ENCODE data around the gene HLA-DPB1.
"Not testable (repeated sequence)": the region's sequence is repeated elsewhere in the genome, so short reads cannot be mapped to it uniquely, and the experiment has no call there.

The HLA-DPB1 gene

DNA sequence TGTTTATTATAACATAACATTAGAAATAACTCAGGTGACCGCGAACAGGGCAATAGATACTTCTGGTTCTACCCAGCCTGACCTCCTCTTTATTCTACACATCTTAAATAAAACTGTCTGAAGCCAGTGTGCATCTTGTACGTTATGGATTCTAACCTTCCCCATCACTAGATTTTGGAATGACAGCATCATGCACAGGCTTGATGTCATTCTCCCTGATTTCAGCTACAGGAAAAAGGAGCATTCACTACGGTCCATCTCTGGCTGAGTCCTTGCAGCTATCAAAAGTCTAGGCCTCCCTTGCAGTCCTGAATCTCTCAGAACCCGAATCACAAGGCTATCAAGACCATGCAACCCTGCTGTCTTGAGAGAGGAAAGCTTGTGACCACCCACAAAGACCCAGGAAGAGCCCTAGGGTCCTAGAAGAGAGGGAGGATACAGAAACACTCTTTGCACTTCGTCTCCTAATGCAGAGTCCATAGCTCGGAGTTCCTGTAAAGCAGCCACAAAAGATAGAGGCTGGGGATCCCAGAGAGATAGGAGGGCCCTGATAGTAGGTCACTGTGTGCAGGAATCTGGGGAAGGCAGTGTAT, 3.2 kb upstream of the HLA-DPB1 start:
- no peak for DNase-seq

DNA sequence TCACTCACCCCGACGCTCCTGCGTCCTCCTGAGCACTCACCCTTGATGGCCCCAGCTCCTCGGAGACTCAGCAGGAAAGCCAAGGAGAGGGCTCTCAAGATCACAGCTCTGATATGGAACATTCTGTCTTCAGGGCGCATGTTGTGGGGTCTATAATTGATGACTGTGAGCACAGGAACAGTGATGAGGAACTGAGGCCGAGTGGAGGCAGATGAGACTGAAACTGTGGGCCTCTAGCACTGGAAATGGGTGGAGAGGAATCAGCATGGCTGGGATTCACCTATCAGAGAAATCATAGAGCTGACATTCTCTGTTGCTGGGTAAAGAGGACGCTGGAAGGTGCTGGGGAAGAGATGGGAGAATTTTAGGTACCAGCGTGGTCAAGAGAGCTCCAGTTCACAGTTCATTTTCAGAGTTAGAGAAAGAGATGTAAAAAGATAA, 2.3 kb upstream of the HLA-DPB1 start, which contains the start of gene HLA-DPA1:
Gene HLA-DPA1, minus strand, starts transcription at position 219 of the 441 bp plus-strand sequence.
- no peak for DNase-seq

DNA sequence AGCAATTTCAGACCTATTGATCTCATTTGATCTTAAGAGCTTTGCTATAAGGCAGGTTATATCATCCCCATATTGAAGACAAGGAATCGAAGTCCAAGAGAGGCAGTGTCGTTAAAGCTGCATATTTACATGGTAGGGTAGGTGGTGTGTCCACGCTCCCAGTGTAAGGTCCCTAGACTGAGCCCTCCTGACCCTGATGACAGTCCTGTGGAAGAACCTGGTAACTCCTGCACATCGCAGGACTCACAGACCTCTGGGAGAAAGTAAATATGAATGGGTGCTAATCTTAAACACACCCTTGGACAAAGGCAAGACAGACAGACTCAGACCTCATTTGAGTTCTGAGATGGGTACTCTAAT, 602 bp upstream of the HLA-DPB1 start:
- no peak for DNase-seq

DNA sequence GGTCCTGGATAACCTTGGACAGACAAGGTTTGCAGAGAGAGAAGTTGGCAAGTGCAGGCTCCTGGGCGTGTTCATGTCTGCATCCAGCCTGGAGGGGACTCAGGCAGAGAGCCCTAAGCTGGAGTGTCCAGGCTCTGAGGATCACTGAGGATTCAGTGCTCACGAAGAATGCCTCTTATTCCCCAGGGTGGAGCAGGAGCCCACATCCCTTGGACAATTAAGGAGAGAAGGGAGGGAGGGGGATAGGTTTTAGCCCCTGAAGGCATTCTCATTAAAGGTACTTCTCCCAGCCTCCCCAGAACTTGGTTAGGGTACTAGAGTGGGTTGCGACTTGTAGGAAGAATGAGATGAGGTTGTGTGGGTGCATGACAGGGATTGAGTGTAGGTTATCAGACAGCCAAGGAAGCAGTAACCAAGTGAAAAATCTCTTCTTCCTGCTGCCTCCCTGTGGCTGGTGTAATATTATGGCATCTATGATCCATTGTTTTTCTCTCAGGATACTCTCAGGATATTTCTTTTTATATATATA, 680 bp downstream of the HLA-DPB1 start:
- no peak for DNase-seq

DNA sequence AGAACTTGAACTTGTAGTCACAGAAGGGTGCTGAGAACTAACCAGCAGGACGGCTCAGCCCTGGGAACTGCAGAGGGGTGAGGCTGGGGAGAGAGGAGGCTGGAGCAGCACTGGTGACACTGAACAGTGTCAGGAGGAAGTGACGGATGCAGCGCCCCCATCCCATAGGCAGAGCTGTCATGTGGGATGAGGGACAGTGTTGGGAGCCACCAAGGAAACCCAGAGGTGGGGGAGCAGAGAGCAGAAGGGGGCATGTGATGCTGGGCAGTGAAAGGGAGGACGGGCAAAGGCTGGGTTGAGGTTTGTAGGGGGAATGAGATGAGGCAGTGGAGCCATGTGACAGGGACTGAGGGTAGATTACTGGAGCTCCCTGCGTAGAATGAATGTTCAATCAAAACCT, 2.1 kb downstream of the HLA-DPB1 start:
- no peak for DNase-seq

DNA sequence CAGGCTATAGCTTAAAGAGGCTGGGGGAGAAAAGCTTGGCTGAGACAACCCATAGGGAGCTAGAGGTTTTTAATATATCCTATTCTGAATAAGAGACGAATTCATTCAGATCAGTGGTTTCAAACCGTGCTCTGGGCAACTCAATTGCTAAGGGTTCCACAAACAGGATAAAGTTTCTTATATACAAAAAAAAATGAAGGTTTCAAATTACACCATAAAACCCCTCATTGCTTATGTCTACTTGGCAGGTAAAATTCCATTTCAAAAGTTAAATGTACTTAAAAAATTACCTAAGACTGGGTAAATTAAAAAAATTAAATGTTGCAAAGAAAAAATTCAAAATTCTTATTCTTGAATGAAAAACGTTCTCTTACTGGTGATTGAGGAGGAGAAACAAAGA, 2.7 kb downstream of the HLA-DPB1 start:
- no peak for DNase-seq

DNA sequence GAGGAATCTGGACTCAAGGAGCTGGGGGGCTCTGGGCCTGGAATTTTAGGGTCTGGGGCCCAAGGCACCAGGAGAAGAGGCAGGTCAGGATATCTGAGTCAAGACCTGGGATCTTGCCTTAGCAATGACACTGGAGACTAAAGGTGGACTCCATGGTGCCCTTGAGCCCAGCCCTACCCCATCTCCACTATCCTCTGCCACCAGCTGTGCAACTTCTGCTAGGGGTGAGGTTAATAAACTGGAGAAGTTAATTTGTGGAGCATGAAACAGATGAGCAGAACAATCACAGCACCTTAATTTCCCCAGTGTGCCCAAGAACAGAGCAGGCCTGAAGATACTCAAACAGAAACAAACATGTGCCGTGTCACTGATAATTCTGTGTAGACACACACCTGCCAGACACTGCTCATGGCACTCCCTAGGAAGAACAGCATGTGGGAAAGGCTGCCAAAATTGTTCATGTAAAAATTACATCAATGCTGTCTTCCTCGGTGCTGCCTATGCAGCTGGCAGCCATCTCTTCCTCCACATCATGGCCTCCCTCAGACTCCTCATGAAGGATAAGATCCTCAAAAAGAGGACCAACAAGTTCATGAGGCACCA, 3.2 kb downstream of the HLA-DPB1 start:
- DNase-seq, result no peak

DNA sequence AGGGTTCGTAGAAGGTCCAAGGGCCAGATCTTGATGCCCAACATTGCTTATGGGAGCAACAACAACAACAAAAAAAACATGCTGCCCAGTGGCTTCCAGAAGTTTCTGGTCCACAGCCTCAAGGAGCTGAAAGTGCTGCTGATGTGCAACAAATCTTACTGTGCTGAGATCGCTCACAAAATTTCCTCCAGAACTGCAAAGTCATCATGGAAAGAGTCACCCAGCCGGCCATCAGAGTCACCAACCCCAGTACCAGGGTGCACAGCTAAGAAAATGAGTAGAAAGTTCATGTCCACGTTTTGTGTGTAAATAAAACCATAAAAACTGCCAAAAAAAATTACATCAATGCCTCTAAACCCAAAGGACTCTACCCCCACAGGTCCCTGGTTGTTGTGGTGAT, 3.8 kb downstream of the HLA-DPB1 start:
- no peak for DNase-seq

DNA sequence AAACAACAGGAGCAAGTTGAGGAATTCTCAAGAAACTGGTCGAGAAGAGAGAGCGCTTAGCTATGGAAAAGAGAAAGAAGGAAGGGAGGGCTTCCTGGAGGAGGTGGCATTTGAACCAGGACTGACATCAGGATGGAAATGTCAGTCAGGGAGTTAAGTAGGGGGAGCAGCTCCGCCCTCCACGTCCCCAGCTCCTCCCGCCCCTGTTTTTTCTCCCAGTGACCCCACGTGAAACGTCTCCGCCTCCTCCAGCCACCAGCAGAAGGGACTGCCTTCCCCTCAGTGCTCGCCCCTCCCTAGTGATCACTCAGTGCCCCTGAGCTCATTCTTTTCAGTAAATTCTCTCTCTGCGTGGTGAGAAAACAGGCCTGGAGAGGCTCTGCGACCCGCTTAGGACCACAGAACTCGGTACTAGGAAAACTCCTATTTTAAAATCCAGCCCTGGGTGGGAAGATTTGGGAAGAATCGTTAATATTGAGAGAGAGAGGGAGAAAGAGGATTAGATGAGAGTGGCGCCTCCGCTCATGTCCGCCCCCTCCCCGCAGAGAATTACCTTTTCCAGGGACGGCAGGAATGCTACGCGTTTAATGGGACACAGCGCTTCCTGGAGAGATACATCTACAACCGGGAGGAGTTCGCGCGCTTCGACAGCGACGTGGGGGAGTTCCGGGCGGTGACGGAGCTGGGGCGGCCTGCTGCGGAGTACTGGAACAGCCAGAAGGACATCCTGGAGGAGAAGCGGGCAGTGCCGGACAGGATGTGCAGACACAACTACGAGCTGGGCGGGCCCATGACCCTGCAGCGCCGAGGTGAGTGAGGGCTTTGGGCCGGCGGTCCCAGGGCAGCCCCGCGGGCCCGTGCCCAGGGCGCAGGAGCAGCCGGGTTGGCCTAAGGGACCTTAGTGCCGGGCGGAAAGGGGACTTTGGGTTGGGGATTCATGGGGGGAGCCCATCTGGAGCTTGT, 4.6 kb downstream of the HLA-DPB1 start:
- DNase-seq, result peak; percentile 69

DNA sequence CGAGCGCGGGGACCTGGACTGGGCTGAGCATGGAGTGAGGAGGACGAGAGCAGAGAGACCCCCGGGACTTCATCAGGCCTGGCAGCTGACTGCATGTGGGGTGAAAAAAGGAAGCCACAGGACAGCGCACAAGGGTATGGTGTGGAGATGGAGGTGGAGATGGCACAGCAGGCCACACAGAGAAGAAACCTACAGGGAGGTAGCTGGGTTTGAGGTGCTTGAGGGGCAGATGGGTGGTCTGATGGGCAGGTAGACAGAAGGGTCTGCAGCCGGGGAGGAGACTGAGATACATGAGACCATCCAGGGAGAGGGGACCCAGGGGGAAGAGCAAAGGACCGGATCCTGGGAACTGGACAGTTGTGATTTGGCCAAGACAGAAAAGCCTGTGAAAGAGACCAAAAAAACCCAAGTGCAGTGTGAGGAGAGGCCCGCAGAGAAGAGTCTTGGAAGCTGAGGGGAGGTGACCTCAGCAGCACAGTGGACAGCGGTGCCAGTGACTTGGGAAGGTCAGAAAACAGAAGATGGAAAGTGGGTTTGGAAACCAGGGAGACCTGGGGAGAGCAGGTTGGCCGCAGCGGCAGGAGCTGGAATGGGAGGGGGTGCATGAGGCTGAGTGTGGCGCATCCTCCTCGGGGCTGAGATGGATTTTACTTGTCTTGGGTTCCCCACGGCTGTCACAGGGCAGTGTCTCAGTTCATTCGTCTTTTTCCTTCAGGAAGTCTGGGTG, 5.5 kb downstream of the HLA-DPB1 start:
- DNase-seq, result no peak

DNA sequence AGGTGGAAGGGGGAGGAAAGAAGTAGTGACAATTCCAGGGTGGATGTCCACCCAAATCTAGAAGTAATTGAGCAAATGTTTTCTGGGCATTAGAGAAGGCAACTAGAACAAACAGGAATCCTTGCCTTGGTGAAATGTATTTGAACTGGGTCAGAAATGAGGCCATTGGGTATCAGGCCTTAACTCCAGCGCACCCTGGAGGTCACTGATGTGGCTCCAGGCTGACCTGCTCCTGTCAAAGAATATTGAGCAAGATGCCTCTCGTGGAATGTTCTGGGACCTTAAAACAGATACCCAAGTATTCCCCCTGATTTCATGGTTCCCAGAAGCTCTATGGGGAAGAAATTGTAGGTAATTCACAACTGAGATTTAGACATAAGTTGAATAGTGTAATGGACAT, 6.9 kb downstream of the HLA-DPB1 start:
- no peak for DNase-seq

DNA sequence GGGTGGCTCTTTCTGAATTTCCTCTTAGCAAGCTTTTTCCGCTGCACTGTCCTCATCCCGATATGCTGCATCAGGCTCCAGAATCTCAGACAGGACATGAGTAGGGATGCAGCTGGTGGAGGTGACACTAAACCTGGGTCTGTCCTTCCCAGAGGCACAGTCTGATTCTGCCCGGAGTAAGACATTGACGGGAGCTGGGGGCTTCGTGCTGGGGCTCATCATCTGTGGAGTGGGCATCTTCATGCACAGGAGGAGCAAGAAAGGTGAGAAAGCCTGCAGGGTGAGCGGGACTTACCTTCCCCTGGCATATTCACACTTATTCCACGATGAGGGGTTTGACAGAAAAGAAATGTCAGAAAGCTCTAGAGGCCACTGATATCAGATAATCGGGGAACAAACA, 9.8 kb downstream of the HLA-DPB1 start:
- DNase-seq, result no peak

DNA sequence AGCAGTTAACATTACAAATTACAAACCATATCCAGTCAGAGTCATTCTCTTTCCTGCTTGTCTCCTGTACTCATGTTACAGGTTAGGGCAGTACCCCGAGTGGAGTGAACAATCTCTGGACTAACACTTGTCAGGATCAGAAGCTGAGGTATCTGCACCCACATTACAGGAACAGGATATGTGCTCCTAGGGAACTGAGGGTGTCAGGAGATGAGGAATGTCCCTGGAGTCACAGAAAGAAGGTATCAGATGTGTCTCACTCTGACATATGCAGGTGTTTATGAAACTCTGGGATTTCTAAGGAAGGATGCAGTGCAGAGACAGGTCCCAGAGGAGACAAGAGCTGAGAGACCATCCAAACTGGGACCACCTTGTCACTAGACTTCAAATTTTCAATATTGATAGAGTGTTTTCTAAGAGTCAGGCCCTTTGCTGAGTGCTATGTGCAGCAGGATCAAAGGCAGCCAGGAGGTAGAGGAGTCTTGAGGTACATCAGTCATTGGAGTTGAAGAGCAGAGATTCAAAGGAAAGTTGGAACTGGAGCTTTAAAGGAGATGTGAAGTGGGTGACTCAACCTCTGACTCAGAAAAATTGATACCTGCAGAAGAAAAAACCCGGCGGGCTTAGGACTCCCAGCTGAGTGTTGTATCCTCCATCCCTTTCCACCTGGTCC, 12.6 kb downstream of the HLA-DPB1 start:
- no peak for DNase-seq

DNA sequence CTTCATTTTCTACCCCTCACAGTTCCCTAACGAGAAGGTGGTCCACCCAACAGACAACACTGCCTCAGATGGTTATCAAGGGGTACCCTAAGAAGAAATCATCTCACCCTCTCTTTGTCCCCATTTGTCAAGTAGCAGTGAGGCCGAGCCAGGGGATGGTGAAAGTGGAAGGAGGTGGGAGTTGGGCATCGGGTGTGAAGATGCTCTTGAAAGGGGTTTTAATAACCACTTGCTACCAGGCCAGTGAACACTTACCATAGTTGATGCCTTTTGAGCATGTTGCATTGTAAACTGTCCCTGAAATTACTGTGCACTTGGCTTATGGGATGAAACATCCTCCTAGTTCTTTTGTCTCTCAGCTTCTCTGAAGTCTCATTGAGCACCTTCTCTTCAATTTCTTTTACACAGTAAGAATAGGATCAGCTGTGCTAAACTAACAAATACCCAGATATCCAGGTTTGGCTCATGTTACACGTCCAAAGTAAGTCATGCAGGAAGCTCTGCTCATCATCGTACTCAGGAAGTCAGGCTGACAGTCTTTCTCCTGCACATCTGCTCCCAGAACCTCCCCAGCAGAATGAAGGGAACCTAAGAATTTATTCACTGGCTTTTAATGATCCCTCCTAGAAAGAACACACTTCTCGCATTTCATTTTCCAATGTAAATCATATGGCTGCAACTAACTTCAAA, 13.3 kb downstream of the HLA-DPB1 start:
- no peak for DNase-seq

DNA sequence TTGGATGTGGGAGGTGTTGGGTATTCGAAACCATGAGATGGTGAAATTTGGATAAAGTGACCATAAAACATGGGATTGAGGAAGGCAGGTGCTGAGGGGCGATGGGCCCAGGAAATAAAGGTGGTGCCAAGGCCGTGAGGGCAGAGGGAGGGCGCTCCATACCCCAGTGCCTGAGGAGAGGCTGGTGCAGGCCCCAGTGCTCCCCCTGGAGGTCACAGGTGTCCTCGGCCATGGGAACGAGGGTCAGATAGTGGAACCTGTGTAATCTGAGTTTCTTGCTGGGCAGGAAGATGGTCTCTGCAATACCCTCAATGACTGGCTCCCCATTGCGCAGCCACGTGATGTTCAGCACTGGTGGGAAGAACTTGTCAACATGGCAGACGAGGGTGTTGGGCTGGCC, 16.2 kb downstream of the HLA-DPB1 start:
- no peak for DNase-seq

DNA sequence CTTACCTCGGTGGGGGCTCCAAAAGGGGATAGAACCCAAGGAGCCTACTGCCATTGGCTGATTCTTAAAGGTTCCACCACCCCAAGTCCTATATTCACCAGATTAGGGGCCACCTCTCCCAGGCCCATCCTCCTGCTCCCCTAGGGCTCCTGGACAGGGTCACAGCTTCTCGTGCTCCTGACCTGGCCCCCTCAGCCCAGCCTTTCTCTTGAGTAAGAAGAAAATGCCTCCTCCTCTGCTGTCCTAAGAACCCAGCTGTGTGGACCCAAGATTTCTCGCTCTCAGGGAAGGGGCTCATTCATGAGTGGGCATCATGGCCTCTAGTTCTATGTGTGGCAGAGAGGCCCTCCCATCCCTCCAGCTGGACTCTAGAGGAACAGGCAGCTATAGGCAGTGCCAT, 16.6 kb downstream of the HLA-DPB1 start:
- no peak for DNase-seq

DNA sequence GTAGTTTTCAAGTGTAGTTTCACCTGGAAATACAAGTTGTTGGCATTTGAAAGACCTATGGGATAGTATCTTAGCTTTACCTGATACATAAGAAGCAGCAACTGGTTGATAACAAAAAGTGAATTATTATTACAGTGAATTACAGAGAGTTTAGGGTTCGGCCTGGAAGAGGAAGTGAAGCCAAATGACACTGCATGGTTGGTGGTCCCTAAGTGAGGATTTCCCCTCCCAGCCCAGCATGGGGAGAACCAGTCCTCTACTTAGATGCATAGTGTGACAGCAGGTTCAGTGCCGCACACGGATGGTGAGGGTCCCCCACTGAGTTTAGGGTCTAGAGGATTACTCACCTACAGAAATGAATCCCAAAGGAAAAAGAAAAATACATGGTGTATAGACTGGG, 18.1 kb downstream of the HLA-DPB1 start:
- no peak for DNase-seq

DNA sequence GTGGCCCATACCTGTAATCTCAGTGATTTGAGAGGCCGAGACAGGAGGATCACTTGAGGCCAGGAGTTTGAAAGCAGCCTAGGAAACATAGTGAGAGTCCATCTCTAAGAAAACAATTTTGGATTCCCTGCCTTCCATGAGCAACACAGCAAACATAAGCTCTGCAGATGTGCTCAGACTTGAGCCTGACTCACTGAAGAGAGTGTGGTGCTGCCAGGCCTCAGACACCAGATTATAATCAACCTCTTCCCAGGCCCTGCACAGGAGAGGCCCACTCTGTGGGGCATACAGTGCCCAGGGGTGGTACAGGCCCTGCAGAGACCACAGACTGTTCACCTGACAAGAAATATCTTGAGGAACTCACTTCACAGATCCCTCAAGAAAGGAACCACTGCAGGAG, 19.9 kb downstream of the HLA-DPB1 start:
- no peak for DNase-seq

DNA sequence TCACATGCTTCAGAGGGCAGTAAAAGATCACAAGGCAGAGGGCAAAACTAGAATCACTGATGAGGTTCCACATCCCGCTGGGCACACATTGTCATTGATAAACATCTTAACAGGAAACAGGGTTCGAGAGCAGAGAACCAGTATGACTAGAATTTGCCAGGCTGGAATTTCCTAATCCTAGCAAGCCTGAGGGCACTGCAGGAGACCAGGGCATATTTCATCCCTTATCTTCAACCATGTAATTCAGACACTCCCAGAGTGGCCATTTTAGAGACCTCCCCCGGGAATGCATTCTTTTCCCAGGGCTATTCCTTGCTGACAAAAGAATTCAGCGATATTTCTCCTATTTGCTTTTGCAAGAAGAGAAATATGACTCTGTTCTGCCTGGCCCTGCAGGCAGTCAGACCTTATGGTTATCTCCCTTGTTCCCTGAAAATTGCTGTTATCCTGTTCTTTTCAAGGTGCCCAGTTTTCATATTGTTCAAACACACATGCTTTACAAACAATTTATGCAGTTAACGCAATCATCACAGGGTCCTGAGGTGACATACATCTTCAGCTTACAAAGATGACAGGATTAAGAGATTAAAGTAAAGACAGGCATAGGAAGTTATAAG, 25.4 kb downstream of the HLA-DPB1 start:
- not testable (repeated sequence) for DNase-seq

DNA sequence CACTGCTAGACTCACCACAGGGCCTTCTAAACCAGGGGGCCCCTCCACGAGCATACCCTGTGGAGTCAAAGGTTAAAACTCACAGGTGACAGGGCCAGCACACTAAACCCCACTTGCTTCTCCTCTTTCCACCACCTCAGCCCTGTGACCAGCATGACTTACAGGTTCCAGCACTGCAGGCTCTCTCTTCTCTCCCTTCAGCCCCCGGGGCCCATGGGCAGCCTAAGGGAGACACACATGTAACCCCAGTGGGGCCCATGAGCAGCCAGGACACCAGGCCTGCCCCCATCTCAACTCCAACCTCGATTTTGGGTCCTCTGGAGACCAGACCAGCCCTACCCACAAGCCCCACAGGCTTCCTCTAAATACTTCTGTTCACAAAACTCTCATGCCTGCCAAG, 28.0 kb downstream of the HLA-DPB1 start:
- DNase-seq, result no peak

DNA sequence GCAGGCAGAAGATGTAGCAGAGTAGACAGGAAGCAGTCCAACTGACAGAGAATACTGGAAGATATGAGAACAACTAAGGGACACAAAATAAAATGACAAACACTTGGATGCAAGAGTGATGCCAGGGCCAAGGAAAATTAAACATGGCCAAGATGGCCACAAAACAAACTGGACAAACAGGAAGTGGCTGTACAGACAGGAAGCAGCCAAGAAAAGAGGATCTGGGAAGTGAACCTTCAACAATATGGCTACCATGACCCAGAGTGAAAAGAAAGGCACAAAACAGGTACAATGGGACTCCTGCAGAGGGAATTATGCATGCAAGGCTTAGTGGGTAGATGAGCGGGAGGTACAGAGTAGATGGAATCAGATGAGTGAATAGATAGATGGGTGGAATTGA, 29.1 kb downstream of the HLA-DPB1 start:
- no peak for DNase-seq
